Spleen (tissue), 11 donors: Measurements from ENCODE around the gene SMIM12. TPM values are rescaled to one million over a fixed set of nuclear protein-coding genes. Genes with fewer than 3 reads are reported as not detected.

Experiments
- DNase-seq: peaks from one replicate; pipeline ENCODE4 v3.0.0-alpha.2; 2020
- H3K27ac ChIP-seq, 8 donors: fragments of 200-600 bp; sonication (generic) in 7 of 8; 1 replicate in 4 of 8; 2 replicates in 4 of 8; pipeline versions ENCODE4 v1.5.0 to v1.8.0; 2016 to 2021; ENCODE audit warnings: inconsistent platforms in 4 of 8, mild to moderate bottlenecking in 4 of 8, moderate library complexity in 1 of 8
- H3K27me3 ChIP-seq, 7 donors: fragments of 200-600 bp; sonication (generic) in 6 of 7; replicated peaks in 1 of 7; 1 replicate in 4 of 7; 2 replicates in 3 of 7; pipeline versions ENCODE4 v1.5.0 to v1.8.0; 2016 to 2021; ENCODE audit warnings: inconsistent platforms in 3 of 7, mild to moderate bottlenecking in 1 of 7
- H3K36me3 ChIP-seq, 6 donors: fragments of 200-600 bp; sonication (generic) in 5 of 6; 1 replicate in 4 of 6; 2 replicates in 2 of 6; pipeline versions ENCODE4 v1.5.0 to v1.8.0; 2016 to 2021; ENCODE audit warnings: inconsistent platforms in 2 of 6
- H3K4me1 ChIP-seq, 6 donors: fragments of 200-600 bp; sonication (generic) in 5 of 6; 1 replicate in 3 of 6; 2 replicates in 3 of 6; pipeline versions ENCODE4 v1.5.0 to v1.8.0; 2016 to 2021; ENCODE audit warnings: inconsistent platforms in 3 of 6
- H3K4me3 ChIP-seq, 8 donors: fragments of 200-600 bp; sonication (generic) in 7 of 8; 1 replicate in 4 of 8; 2 replicates in 4 of 8; pipeline versions ENCODE4 v1.5.0 to v1.8.0; 2016 to 2021; ENCODE audit warnings: inconsistent platforms in 4 of 8, mild to moderate bottlenecking in 4 of 8, moderate library complexity in 2 of 8
- H3K9me3 ChIP-seq, 8 donors: fragments of 200-600 bp; sonication (generic) in 7 of 8; 1 replicate in 4 of 8; 2 replicates in 4 of 8; pipeline versions ENCODE4 v1.5.0 to v1.8.0; 2016 to 2021; ENCODE audit warnings: inconsistent platforms in 4 of 8
- POLR2A ChIP-seq, 3 donors: fragments of 450-650 bp; IDR thresholded peaks; one replicate each; pipeline ENCODE4 v1.5.1; 2017; ENCODE audit warnings: antibody characterized with exemption in 3 of 3, mild to moderate bottlenecking in 1 of 3
- POLR2AphosphoS5 ChIP-seq, 3 donors: sonication (generic); formaldehyde crosslinking; IDR thresholded peaks; one replicate each; pipeline ENCODE4 v1.5.1; 2017; ENCODE audit warnings: antibody characterized with exemption in 3 of 3
- WGBS, 5 donors: extraction: QIAGEN DNeasy Blood & Tissue Kit in 3 of 5; methylation state at CpG; one replicate each; pipeline versions ENCODE4 v1.1.5 to v1.1.7; 2013 to 2018; 5-methylcytosine and 5-hydroxymethylcytosine counted together
- intact Hi-C: fragments of 100-400 bp; cut with DNase I; formaldehyde crosslinking; loops from one replicate; pipeline ENCODE4 v1.15.0; 2023; ENCODE audit warnings: low total_unique reads
- polyA plus RNA-seq, 3 donors: library from polyadenylated mRNA; stranded (reverse); fragments of 200-250 nt; gene quantifications; one replicate each; pipeline ENCODE4 v1.2.1, GENCODE V29; 2013
- total RNA-seq, 7 donors: library from RNA; depleted of rRNA in 3 of 7; stranded (reverse); fragments of >200 nt in 3 of 7; fragmentation: NEBNext Ultra II Directional in 4 of 7; extraction: Animal tissue kit (Norgen Biotek cat#: 25700) in 4 of 7; gene quantifications; one replicate each; pipeline versions ENCODE4 v1.1.0 to v1.2.1, GENCODE V29; 2016 to 2021
- TF ChIP-seq, protein P1 (sequence below), 11 experiments: fragments of 200-600 bp in 7 of 11; fragments of 450-650 bp in 4 of 11; sonication (generic) in 4 of 11; IDR thresholded peaks in 8 of 11; conservative IDR thresholded peaks in 3 of 11; 1 replicate in 7 of 11; 2 replicates in 4 of 11; pipeline versions ENCODE4 v1.4.0 to v1.8.0; 2016 to 2021; ENCODE audit warnings: antibody characterized with exemption in 11 of 11, inconsistent platforms in 4 of 11, mild to moderate bottlenecking in 1 of 11
- donor health status: healthy with polysubstance abuse.
- donor health status: DM: no; HTN: no; CAD: no; lungs with moderate emphysema.
- donor health status: DM: no; HTN: no; CAD: no.
- donor health status: Bipolar disorder and iron deficiency.
- donor health status: healthy.
- donor health status: DM: no; HTN: no; CAD: no.
- donor health status: DM: yes; HTN: yes; CAD: no.

Gene SMIM12
- total and polyA plus RNA-seq, 10 donors, result 15.3 to 39.6 (median 33.3) TPM

DNA sequence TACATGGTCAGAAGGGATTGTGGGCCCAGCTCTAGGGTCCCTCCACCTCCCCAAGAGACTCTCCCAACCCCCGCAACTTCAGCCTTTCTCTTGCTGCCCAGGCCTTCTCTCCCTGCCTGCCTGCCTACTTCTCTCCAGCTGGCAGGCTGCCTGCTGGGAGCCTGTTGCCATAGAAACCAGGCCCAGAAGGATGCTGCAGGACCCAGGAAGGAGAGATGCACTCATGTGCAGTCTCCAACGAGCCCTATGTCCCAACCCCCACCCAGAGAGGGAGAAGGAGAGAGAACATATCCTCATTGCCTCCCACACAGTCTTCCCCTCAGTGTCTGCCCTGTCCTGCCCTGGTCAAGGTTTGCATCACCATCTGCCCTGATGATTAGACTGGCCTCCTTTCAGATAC lies 10.8 kb upstream of the SMIM12 start:
- H3K36me3 ChIP-seq, result no peaks in the 10 kb centered on the region
- WGBS, 5 donors, result 57 to 67% (median 65%) methylated on average over 2 of the region's 2 CpGs
- TF ChIP-seq POLR2AphosphoS5 (IDR thresholded peaks at IDR 0.05) (no peak), POLR2A (IDR thresholded peaks at IDR 0.05) (no peak)
- TF ChIP-seq, protein P1, sequence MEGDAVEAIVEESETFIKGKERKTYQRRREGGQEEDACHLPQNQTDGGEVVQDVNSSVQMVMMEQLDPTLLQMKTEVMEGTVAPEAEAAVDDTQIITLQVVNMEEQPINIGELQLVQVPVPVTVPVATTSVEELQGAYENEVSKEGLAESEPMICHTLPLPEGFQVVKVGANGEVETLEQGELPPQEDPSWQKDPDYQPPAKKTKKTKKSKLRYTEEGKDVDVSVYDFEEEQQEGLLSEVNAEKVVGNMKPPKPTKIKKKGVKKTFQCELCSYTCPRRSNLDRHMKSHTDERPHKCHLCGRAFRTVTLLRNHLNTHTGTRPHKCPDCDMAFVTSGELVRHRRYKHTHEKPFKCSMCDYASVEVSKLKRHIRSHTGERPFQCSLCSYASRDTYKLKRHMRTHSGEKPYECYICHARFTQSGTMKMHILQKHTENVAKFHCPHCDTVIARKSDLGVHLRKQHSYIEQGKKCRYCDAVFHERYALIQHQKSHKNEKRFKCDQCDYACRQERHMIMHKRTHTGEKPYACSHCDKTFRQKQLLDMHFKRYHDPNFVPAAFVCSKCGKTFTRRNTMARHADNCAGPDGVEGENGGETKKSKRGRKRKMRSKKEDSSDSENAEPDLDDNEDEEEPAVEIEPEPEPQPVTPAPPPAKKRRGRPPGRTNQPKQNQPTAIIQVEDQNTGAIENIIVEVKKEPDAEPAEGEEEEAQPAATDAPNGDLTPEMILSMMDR (IDR thresholded peaks at IDR 0.05 in 8 of 11, conservative IDR thresholded peaks at IDR 0.05 in 3 of 11), result no peak
- no peaks in the 10 kb centered on the region for H3K9me3 ChIP-seq
- peaks cover 5 to 22% (median 17%) of the 10 kb centered on the region in 6 donors for H3K4me1 ChIP-seq
- H3K27me3 ChIP-seq, result peaks cover 0 to 38% (median 0%) of the 10 kb centered on the region in 7 donors
- intact Hi-C loops, result no loop called here
- H3K4me3 ChIP-seq, result no peak overlapping the region
- no peak for DNase-seq
- no peak overlapping the region for H3K27ac ChIP-seq

- Histone ChIP-seq H3K4me1 (peaks cover 5 to 28% (median 19%) of the 10 kb centered on the region in 6 donors), H3K36me3 (no peaks in the 10 kb centered on the region), H3K9me3 (no peaks in the 10 kb centered on the region), H3K27ac (no peak overlapping the region), H3K4me3 (no peak overlapping the region), H3K27me3 (peaks cover 0 to 31% (median 0%) of the 10 kb centered on the region in 7 donors)
- TF ChIP-seq POLR2AphosphoS5 (IDR thresholded peaks at IDR 0.05) (no peak), POLR2A (IDR thresholded peaks at IDR 0.05) (no peak)
- TF ChIP-seq, protein P1 (IDR thresholded peaks at IDR 0.05 in 8 of 11, conservative IDR thresholded peaks at IDR 0.05 in 3 of 11), result no peak
- intact Hi-C loops, result no loop called here
- WGBS, 5 donors, result 87 to 95% (median 94%) methylated on average over 4 of the region's 4 CpGs
- DNase-seq, result no peak
Measured at GRCh38 chr1:34869760-34870159, 10.2 kb upstream of the SMIM12 start.

GRCh38 chr1:34868230-34869049 lies 8.9 kb upstream of the SMIM12 start:
- H3K4me3 ChIP-seq, result no peak overlapping the region
- H3K27ac ChIP-seq, result no peak overlapping the region
- H3K9me3 ChIP-seq, result no peaks in the 10 kb centered on the region
- intact Hi-C loops, result no loop called here
- TF ChIP-seq POLR2A (IDR thresholded peaks at IDR 0.05) (no peak), POLR2AphosphoS5 (IDR thresholded peaks at IDR 0.05) (no peak)
- TF ChIP-seq, protein P1 (IDR thresholded peaks at IDR 0.05 in 8 of 11, conservative IDR thresholded peaks at IDR 0.05 in 3 of 11), result no peak
- H3K4me1 ChIP-seq, result peaks cover 5 to 42% (median 20%) of the 10 kb centered on the region in 6 donors
- WGBS, 5 donors, result 92 to 97% (median 95%) methylated on average over 36 to 44 of the region's 44 CpGs
- DNase-seq, result no peak
- H3K27me3 ChIP-seq, result peaks cover 0 to 21% (median 0%) of the 10 kb centered on the region in 7 donors
- H3K36me3 ChIP-seq, result no peaks in the 10 kb centered on the region

DNA sequence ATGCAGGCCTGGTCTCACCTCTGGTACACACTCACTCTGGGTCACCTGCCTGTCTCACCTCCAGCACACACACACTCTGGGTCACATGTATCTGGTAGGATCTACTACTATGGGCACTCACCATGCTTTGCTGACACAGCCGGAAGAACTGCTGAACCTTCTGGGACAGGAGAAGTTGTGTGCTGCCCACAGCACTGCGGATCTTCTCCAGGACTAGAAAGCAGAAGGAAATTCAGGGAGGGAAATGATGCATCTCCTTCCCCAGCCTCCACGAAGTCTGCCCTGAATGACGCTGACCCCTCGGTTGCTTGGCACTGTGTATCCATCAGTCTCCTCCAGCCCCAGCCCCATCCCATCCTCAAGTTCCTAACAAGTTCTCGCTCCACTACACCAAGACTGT lies 7.9 kb upstream of the SMIM12 start:
- H3K36me3 ChIP-seq, result no peaks in the 10 kb centered on the region
- no peak for DNase-seq
- intact Hi-C loops, result no loop called here
- H3K4me1 ChIP-seq, result peaks cover 5 to 47% (median 20%) of the 10 kb centered on the region in 6 donors
- no peaks in the 10 kb centered on the region for H3K9me3 ChIP-seq
- H3K4me3 ChIP-seq, result peak overlapping the region in 2 of 8 donors; percentile 70 to 73
- peak overlapping the region in 4 of 8 donors; percentile 87 to 91 (median 88) for H3K27ac ChIP-seq
- peaks cover 0 to 12% (median 0%) of the 10 kb centered on the region in 7 donors for H3K27me3 ChIP-seq
- WGBS, 5 donors, result 47 to 66% (median 57%) methylated on average over 6 of the region's 6 CpGs
- TF ChIP-seq POLR2A (IDR thresholded peaks at IDR 0.05) (no peak), POLR2AphosphoS5 (IDR thresholded peaks at IDR 0.05) (peak in 2 of 3 donors; percentile 41 to 52)
